HL-60/S4 treated with phorbol 12-myristate 13-acetate at 8.2 ng/mL for 4 days and 3 days (cell line): Measurements from ENCODE around the gene MST1.

Experiments
- in situ Hi-C: fragments of 300-500 bp; cut with MboI; formaldehyde crosslinking; loops from 2 replicates; pipeline ENCODE4 v1.15.0; 2022; ENCODE audit warnings: low sequenced_read_pairs

The MST1 gene

GRCh38 chr3:49641921-49642707 lies 47.2 kb downstream of the MST1 start:
- in situ Hi-C loops = no loop called here

GRCh38 chr3:49641292-49641691 lies 48.0 kb downstream of the MST1 start:
- in situ Hi-C loops = no loop called here

GRCh38 chr3:49639551-49639950 lies 49.7 kb downstream of the MST1 start:
- in situ Hi-C loops = no loop called here

- in situ Hi-C loops = no loop called here
Measured at GRCh38 chr3:49638445-49638844, 50.8 kb downstream of the MST1 start.

GRCh38 chr3:49636883-49637609 lies 52.2 kb downstream of the MST1 start:
- in situ Hi-C loops = no loop called here

GRCh38 chr3:49634736-49635135 lies 54.5 kb downstream of the MST1 start:
- in situ Hi-C loops = no loop called here
